HG03108 (cell line): ENCODE data around the gene PLD4.

ENCODE experiments used
- ATAC-seq: cut with Tn5 transposase; IDR thresholded peaks from one replicate; pipeline ENCODE4 v1.9.1; 2021; ENCODE audit warnings: moderate library complexity; ENCODE audit not compliant: unreplicated experiment

The PLD4 gene

DNA sequence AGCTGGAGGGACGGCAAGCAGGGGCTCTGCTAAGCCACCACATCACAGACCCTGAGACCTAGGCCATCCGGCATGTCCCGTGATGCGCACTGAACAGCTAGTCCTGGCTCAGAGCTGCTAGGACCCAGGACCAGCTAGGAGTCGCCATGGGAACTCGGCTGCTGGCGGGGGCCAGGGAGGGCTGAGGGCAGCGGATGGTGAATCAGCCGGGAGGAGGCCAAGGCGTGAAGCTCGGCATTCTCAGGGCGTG lies 48.4 kb downstream of the PLD4 start:
- ATAC-seq, result no peak

- no peak for ATAC-seq
Observed at GRCh38 chr14:104973385-104974145, 48.9 kb downstream of the PLD4 start.

DNA sequence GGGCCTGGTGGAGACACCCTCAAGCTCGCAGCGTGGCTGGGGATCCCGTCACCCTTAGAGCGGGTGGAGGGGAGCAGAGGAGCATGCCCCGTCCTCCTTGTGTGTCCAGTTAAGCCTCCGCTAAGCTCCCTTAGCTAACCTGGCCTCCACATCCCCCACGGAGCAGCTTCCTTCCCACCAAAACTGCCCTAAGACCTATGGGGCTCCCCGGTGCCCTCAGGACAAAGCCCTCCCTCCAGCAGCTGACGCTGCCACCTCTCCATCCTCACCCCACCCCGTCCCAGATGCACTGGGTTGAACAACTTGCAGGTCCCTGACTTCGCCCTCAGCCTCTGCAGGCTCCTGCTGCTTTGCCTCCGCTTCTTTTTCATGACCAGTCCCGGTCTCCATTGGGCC lies 49.5 kb downstream of the PLD4 start:
- no peak for ATAC-seq

DNA sequence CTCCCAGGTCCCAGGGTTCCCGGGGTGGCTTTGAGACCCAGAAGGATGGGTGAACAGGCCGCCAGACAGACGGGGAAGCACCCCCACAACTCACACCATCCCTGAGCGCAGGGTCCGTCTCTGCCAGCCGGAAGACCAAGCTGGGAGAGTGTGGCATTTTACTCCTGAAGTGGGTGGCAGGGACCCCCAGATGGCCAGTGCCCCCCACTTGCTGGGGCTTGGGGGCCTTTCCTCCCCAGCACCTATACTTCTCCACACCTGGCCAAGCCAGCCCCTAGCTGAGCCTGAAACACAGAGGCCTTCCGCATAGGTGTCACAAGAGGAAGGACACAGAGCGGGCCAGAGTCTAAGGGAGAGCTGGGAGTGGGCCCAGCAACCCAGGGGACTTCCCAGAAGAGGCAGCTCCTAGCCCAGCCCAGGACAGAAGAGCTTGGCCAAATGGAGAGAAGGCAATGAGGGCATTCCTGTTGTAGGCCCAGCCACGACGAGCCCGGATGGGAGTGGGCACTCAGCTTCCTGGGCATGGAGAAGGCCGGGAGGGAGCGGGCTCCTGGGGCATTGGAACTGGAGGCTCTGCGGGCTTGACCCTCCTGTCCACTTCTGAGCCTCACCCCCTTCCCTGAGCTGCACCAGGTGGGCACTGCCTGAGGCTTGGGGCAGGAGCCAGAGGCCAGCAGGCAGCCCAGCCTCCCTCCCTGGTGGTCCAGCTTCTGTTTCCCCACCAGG lies 50.1 kb downstream of the PLD4 start:
- no peak for ATAC-seq

GRCh38 chr14:104975481-104976197 lies 51.0 kb downstream of the PLD4 start:
- no peak for ATAC-seq

DNA sequence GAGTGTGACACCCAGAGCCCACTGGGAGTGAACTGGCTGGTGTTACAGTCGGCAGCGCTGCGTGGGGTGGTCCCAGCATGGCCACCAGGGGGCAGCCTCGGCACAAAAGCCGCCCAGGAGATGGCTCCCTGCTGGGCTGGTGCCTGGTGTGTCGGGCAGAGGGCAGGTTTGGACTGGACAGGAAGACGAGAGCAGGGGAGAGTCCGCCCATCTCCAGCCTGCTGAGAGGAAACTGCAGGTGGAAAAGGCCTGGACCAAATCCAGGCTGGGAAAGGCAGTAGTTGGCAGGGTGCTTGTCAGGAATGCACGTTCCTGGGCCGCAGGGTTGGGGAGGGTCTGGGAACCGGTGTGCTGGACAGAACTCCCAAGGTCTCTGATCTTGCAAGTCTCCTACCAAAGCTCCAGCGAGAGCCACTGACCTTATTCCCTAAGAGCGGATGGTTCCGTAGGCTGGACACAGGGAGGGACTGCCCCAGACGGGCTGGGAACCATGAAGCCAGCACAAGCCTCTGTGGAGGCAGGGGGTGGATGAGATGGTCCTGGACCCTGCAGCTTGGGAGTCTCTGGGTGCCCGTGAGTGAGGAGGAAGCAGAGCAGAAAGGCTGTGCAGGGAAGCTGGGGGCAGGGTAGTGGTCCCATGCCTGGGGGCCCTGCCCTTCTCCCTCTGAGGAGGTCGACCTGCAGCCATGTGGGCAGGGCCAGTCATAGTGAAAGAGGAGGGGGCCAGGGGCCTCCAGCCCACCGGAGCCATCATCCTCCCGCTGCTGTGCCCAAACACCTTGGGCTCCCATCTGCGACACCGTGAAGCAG lies 51.7 kb downstream of the PLD4 start:
- ATAC-seq, result no peak

DNA sequence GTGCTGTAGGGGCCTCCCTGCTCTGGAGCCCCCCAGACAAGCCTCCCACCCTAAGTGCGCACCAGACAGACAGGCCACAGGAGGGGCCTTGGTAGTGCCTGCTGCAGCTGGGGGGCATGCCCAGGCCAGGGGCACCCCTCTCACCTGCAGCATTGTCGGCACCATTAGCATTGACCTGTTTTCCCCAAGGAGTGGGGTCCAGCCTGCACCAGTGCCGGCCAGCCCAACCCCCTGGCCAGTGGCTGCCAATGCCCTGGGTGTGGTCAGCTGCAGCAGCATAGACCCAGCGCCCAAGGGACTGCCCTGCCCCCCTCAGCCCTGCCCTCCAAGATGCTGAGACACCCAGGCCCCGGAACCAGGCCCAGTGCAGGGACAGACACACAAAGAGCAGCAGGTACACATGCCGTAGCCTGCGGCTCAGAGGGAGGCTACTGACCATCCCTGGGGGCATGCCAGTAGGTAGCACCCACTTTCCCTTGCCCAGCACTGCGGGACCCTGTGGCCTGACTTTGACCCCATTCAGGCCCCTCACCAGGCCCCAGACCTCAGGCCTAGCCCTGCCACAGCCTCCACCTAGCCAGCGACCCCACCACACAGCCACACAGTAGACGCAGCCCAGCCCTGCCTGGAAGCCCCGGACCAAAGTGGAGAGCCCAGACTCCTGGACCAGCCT lies 52.5 kb downstream of the PLD4 start:
- ATAC-seq, result no peak

- ATAC-seq, result no peak
Observed at GRCh38 chr14:104977681-104978653, 53.3 kb downstream of the PLD4 start, which contains the start of gene AHNAK2. AHNAK2 (minus strand) TSS chr14:104978374; CDS start chr14:104978237, 137 bp downstream.

GRCh38 chr14:104978746-104979691 lies 54.3 kb downstream of the PLD4 start:
- no peak for ATAC-seq

GRCh38 chr14:104979758-104980610 lies 55.3 kb downstream of the PLD4 start:
- no peak for ATAC-seq

DNA sequence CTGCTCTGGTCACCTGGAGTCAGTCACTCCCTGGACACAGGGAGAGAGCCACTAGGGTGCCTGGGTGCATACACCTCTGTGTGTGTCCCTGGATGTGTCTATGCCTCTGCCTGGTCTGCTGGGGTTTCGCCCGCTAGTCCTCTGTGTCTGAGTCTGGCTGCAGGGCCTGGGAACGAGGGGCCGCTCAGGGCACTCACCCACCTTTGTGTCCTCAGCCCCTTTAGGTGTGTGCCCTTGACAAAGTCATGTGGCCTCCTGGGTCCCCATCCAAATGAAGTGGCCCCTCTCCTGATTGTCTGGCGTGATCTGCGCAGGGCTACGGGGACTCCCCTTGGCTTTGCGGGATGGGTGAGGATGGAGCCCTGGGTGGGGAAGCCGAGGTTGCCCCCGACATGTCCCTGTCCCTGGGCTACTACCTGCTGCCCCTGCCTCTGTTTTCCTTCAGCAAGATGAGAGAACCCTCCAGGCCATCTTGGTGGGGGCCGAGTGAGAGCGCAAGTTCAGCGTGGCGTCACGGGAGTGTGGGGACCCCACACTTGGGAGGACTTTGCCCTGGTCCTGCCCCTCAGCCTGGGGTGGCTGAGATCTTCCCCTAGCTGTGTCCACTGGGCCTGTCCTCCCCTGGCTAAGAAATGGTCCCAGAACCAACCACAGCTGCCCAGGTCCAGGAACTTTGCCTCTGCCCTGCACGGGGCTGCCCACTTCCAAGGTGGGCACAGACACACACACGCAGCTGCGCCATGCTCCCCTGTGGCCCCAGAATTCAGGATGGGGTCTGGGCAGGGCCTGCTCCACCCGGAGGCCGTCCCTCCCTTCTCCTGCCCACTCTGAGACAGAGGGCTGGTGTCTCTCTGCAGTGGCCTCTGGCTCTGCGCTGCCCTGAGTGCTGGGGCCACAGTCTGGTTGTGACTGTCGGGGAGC lies 56.2 kb downstream of the PLD4 start:
- no peak for ATAC-seq

- no peak for ATAC-seq
Observed at GRCh38 chr14:104981699-104982541, 57.2 kb downstream of the PLD4 start.

GRCh38 chr14:104982548-104983230 lies 58.0 kb downstream of the PLD4 start:
- no peak for ATAC-seq
